H1 (cell line): Measurements from ENCODE around the gene GNAQ. TPM values are rescaled to one million over a fixed set of nuclear protein-coding genes. Genes with fewer than 3 reads are reported as not detected.

Experiments used
- BRCA1 ChIP-seq: IDR thresholded peaks from 2 replicates; pipeline ENCODE4 v1.6.1; 2012; ENCODE audit warnings: low read depth, low read length, improper control_type of control experiment
- CEBPB ChIP-seq: IDR thresholded peaks from 2 replicates; pipeline ENCODE4 v1.6.1; 2012; ENCODE audit warnings: low read depth, low read length
- KDM4A ChIP-seq: IDR thresholded peaks from one replicate; pipeline ENCODE4 v1.7.1; 2012; ENCODE audit warnings: low read depth, mild to moderate bottlenecking, moderate library complexity, low read length, inconsistent platforms; ENCODE audit not compliant: severe bottlenecking
- SP4 ChIP-seq: IDR thresholded peaks from 2 replicates; pipeline ENCODE4 v1.6.1; 2012; ENCODE audit warnings: low read length, inconsistent platforms
- polyA plus RNA-seq, 7 experiments: library from polyadenylated mRNA; depleted of rRNA in 3 of 7; stranded (reverse) in 5 of 7; unstranded in 2 of 7; fragments of >200 nt in 5 of 7; fragments of 200-250 nt in 2 of 7; gene quantifications; 1 replicate in 5 of 7; 2 replicates in 1 of 7; 4 replicates in 1 of 7; pipeline versions ENCODE4 v1.2.1 to v1.2.3, GENCODE V29; 2011 to 2013; ENCODE audit warnings: missing spikeins in 2 of 7, mixed read lengths in 2 of 7
- total RNA-seq: library from RNA; stranded (reverse); fragmentation: NEBNext Ultra II Directional; extraction: Animal tissue kit (Norgen Biotek cat#: 25700); gene quantifications from 2 replicates; pipeline ENCODE4 v1.2.1, GENCODE V29; 2021
- TF ChIP-seq, protein P1 (sequence below): IDR thresholded peaks from 2 replicates; pipeline ENCODE4 v1.6.1; 2012; ENCODE audit warnings: low read length, inconsistent platforms

Gene GNAQ
- total and polyA plus RNA-seq, 2 of the 8 experiments (the other 6 are each of a cell fraction or from before 2014, with no cell fraction given) = 22.8 to 63.8 TPM

DNA sequence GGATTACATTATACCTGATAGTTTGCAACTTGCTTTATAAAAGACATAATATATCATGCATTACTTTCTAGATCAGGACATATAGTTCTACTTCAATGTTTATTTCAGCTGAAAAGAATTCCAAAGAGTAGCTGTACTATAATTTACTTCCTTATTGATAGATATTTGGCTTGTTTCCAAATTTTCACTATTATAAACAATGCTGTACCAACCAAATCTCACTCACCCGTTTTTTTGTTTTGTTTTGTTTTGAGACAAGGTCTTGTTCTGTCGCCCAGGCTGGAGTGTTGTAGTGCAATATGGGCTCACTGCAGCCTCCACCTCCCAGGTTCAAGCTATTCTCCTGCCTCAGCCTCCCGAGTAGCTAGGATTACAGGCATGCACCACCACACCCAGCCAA lies 132.7 kb downstream of the GNAQ start (continued):
- TF ChIP-seq KDM4A (no peak), SP4 (no peak), BRCA1 (no peak), CEBPB (no peak)
- TF ChIP-seq, protein P1, sequence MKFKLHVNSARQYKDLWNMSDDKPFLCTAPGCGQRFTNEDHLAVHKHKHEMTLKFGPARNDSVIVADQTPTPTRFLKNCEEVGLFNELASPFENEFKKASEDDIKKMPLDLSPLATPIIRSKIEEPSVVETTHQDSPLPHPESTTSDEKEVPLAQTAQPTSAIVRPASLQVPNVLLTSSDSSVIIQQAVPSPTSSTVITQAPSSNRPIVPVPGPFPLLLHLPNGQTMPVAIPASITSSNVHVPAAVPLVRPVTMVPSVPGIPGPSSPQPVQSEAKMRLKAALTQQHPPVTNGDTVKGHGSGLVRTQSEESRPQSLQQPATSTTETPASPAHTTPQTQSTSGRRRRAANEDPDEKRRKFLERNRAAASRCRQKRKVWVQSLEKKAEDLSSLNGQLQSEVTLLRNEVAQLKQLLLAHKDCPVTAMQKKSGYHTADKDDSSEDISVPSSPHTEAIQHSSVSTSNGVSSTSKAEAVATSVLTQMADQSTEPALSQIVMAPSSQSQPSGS = no peak
